GM23248 (cell line): ENCODE data around the gene TMEM267.

Source experiments
- EZH2 ChIP-seq: fragments of 200-600 bp; sonication (generic); IDR thresholded peaks from 2 replicates; pipeline ENCODE4 v1.6.1; 2018; ENCODE audit warnings: antibody characterized with exemption, mild to moderate bottlenecking; ENCODE audit not compliant: insufficient read depth, poor library complexity, severe bottlenecking
- EZH2phosphoT487 ChIP-seq: fragments of 200-600 bp; sonication (generic); IDR thresholded peaks from 2 replicates; pipeline ENCODE4 v1.6.1; 2018; ENCODE audit warnings: antibody characterized with exemption, moderate library complexity, mild to moderate bottlenecking, low read depth; ENCODE audit not compliant: insufficient read depth

DNA sequence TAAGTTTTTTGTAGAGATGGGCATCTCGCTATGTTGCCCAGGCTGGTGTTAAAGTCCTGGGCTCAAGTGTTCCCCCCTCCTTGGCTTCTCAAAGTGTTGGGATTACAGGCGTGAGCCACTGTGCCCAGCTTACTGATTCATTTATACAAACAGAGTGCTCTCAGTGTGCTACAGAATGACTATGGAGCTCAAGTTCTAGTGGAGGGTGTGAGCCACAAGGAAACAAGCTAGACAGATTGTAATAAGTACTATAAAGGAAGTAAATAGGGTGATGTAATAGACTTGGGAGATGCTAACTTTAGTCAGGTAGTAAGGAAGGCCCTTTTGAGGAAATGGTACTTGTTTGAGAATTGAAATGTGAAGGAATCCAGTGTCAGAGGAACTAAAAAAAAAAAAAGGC lies 1.7 kb upstream of the TMEM267 start:
- no peak for TF ChIP-seq EZH2
- TF ChIP-seq EZH2phosphoT487: no peak
